ENCODE data around the gene ZNF554.

ZNF554 gene

GRCh38 chr19:2798733-2799132 lies 20.9 kb upstream of the ZNF554 start:
- H3K27me3 ChIP-seq (ENCODE audit: insufficient read depth, low read depth, severe bottlenecking): no peaks in the 10 kb centered on the region
- no peaks in the 10 kb centered on the region for H3K9me3 ChIP-seq (ENCODE audit: severe bottlenecking)
- H3K4me3 ChIP-seq (ENCODE audit: low read depth, low read length): no peak overlapping the region
- TF ChIP-seq CTCF (IDR thresholded peaks at IDR 0.05; ENCODE audit: low read depth, low read length): no peak
- no peak overlapping the region for H3K27ac ChIP-seq
- H3K36me3 ChIP-seq: peaks cover 93% of the 10 kb centered on the region
- DNase-seq: no peak

GRCh38 chr19:2799273-2800020 lies 20.2 kb upstream of the ZNF554 start:
- no peaks in the 10 kb centered on the region for H3K27me3 ChIP-seq (ENCODE audit: insufficient read depth, low read depth, severe bottlenecking)
- DNase-seq: no peak
- H3K27ac ChIP-seq: no peak overlapping the region
- no peak overlapping the region for H3K4me3 ChIP-seq (ENCODE audit: low read depth, low read length)
- no peaks in the 10 kb centered on the region for H3K9me3 ChIP-seq (ENCODE audit: severe bottlenecking)
- no peak for TF ChIP-seq CTCF (IDR thresholded peaks at IDR 0.05; ENCODE audit: low read depth, low read length)
- H3K36me3 ChIP-seq: peaks cover 92% of the 10 kb centered on the region

GRCh38 chr19:2800506-2800905 lies 19.2 kb upstream of the ZNF554 start:
- Histone ChIP-seq H3K36me3 (peaks cover 92% of the 10 kb centered on the region), H3K27me3 (ENCODE audit: insufficient read depth, low read depth, severe bottlenecking) (no peaks in the 10 kb centered on the region), H3K4me3 (ENCODE audit: low read depth, low read length) (no peak overlapping the region), H3K27ac (no peak overlapping the region), H3K9me3 (ENCODE audit: severe bottlenecking) (no peaks in the 10 kb centered on the region)
- TF ChIP-seq CTCF (IDR thresholded peaks at IDR 0.05; ENCODE audit: low read depth, low read length): no peak
- no peak for DNase-seq

- no peak for DNase-seq
- no peaks in the 10 kb centered on the region for H3K9me3 ChIP-seq (ENCODE audit: severe bottlenecking)
- H3K36me3 ChIP-seq: peaks cover 87% of the 10 kb centered on the region
- H3K27me3 ChIP-seq (ENCODE audit: insufficient read depth, low read depth, severe bottlenecking): no peaks in the 10 kb centered on the region
- H3K4me3 ChIP-seq (ENCODE audit: low read depth, low read length): no peak overlapping the region
- TF ChIP-seq CTCF (IDR thresholded peaks at IDR 0.05; ENCODE audit: low read depth, low read length): no peak
- no peak overlapping the region for H3K27ac ChIP-seq
Observed at GRCh38 chr19:2802826-2803225, 16.8 kb upstream of the ZNF554 start.

- Histone ChIP-seq H3K27me3 (ENCODE audit: insufficient read depth, low read depth, severe bottlenecking) (no peaks in the 10 kb centered on the region), H3K9me3 (ENCODE audit: severe bottlenecking) (no peaks in the 10 kb centered on the region), H3K4me3 (ENCODE audit: low read depth, low read length) (no peak overlapping the region), H3K36me3 (peaks cover 87% of the 10 kb centered on the region), H3K27ac (no peak overlapping the region)
- no peak for TF ChIP-seq CTCF (IDR thresholded peaks at IDR 0.05; ENCODE audit: low read depth, low read length)
- no peak for DNase-seq
Observed at GRCh38 chr19:2803486-2804155, 16.0 kb upstream of the ZNF554 start.
